ENCODE measurements around the gene UBL4A.

UBL4A gene

DNA sequence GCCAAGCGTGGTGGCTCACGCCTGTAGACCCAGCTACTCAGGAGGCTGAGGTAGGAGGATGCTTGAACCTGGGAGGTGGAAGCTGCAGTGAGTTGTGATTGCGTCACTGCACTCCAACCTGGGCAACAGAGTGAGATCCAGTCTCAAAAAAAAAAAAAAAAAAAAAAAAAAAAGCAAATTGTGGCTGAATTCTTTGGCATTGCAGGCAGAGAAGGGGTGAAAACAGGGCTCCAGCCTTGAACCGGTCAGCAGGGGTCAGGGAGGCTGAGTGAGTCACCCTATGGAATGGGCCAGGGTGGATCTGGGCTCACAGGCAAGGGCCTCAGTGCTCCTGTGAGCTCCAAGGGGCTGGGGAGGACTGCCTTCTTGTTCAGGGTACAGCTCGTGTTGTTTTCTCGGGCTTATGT is 42.8 kb upstream of the UBL4A start:
- DNase-seq (ENCODE audit: extremely low read depth, low read depth): no peak
- no peak overlapping the region for H3K4me3 ChIP-seq (replicated peaks; ENCODE audit: low read depth, low read length)
- TF ChIP-seq, protein P1, sequence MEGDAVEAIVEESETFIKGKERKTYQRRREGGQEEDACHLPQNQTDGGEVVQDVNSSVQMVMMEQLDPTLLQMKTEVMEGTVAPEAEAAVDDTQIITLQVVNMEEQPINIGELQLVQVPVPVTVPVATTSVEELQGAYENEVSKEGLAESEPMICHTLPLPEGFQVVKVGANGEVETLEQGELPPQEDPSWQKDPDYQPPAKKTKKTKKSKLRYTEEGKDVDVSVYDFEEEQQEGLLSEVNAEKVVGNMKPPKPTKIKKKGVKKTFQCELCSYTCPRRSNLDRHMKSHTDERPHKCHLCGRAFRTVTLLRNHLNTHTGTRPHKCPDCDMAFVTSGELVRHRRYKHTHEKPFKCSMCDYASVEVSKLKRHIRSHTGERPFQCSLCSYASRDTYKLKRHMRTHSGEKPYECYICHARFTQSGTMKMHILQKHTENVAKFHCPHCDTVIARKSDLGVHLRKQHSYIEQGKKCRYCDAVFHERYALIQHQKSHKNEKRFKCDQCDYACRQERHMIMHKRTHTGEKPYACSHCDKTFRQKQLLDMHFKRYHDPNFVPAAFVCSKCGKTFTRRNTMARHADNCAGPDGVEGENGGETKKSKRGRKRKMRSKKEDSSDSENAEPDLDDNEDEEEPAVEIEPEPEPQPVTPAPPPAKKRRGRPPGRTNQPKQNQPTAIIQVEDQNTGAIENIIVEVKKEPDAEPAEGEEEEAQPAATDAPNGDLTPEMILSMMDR (IDR thresholded peaks at IDR 0.05; ENCODE audit: low read depth, low read length, missing control alignments): no peak

DNA sequence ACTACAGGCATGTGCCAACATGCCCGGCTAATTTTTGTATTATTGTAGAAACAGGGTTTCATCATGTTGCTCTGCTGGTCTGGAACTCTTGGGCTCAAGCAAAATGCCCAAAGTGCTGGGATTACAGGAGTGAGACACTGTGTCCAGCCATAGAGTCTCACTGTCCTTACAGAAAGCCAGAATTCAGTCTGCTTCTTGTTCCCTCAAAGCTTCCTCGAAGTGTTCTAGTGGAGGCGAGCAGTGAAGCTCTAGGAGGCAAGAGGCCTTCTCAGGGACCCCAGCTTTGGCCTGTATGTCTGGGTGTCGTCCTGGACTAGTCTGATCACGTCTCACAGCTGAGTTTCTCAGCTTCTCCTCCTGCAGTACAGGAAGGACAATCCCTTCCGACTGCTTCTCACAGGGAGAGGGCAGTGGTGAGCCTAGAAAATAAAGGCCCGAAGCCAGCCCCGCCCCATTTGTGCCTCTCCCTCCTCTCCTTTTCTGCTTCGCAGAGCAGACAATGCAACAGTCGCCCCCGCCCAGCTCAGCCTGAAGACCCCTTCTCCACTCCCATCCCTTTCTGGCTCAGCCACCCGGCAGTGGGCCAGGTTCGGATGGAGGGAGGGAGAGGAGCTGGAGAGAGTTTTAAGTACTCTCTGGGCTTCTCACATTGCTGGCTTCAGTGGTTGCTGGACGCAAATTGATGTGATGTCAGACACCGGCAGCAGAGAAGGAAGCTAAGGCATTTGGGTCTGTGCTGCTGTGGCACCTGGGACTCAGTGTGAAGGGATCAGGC is 40.7 kb upstream of the UBL4A start:
- TF ChIP-seq, protein P1 (IDR thresholded peaks at IDR 0.05; ENCODE audit: low read depth, low read length, missing control alignments): peak; percentile 53
- no peak overlapping the region for H3K4me3 ChIP-seq (replicated peaks; ENCODE audit: low read depth, low read length)
- DNase-seq (ENCODE audit: extremely low read depth, low read depth): no peak

DNA sequence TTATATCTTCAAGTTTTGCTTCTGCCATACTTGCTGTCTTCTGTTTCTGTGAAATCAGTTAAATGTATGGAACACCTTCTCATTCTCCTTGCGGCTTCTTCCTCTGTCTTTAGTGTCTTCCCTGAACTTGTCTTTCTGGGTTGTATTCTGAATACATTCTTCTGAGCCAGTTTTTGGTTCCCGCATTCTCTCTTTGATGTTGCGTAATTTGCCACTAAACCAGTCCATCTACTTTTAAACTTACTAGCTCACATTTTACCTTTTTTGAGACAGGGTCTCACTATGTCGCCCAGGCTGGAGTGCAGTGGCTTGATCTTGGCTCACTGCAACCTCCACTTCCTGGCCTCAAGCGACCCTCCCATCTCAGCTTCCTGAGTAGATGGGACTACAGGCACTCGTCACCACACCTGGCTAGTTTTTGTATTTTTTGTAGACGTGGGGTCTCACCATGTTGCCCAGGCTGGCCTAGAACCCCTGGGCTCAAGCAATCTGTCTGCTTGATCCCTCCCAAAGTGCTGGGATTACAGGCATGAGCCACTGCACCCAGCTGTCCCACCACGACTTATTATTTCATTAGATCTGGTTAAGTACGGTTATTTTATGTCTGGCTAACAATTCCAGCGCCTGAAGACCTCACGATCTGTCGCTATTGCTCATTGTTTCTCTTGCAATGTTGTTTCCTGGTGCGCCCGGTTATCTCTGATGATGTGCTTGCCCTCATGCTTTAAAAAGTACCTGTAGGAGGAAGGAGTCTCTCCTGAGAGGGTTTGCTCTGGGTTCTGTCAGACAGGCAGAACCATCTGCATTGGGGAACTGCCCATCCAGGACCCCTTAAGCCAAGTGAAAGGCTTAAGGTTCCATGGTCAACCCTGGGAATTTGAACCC is 39.4 kb upstream of the UBL4A start:
- TF ChIP-seq, protein P1 (IDR thresholded peaks at IDR 0.05; ENCODE audit: low read depth, low read length, missing control alignments): no peak
- no peak for DNase-seq (ENCODE audit: extremely low read depth, low read depth)

DNA sequence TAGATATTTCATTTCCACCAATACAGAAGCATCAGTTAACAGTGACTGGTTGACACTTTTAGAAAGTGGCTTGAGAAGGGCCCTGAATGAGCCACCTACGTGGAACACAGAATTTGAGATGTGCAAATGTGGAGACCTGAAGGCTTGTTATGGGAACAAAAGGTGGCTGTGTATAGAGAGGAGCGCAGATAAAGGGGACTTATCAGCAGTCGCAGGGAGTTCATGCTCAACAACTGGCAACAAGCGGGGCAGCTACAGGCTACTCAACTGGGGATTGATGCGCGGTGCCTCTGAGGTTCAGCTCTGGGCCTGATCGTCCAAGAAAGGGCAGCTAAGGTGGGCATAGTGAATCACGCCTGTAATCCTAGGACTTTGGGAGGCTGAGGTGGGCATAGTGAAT is 33.0 kb upstream of the UBL4A start:
- no peak for DNase-seq (ENCODE audit: extremely low read depth, low read depth)
- TF ChIP-seq, protein P1 (IDR thresholded peaks at IDR 0.05; ENCODE audit: low read depth, low read length, missing control alignments): no peak

More for the DNA sequence above, 39.4 kb upstream of the UBL4A start:
- no peak overlapping the region for H3K4me3 ChIP-seq (replicated peaks; ENCODE audit: low read depth, low read length)

DNA sequence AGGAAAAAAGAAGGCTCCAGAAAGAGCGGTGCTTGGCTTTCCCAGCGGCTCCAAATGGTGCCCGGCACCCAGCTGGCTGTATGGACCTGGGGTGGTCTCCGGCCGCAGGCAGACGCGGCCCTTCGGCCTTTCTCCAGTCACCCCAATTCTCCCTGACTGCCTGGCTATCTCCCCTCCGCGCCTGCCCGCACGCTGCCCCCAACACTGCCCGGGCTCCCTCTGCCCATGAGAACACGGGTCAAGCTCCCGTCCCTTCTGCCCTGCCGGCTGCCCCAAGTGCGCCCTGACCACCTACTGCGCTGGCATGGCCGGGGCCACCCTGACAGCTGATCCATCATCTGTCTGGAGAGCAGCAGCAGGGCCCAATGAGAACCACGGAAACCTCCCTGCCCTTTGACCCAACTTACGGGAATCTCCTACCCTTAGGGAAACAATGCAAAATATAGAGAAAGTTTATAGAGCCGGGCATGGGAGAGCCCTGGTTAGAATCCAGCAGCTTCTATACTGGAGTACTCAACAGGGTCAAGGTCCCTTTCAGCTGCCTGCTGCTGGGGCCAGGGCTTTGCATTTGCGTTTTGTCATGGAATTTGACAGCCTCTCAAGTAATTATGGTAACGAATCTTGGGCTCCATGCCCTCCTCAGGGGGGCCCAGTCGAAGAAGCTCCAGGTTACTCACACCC is 30.8 kb upstream of the UBL4A start:
- TF ChIP-seq, protein P1 (IDR thresholded peaks at IDR 0.05; ENCODE audit: low read depth, low read length, missing control alignments): no peak
- H3K4me3 ChIP-seq (replicated peaks; ENCODE audit: low read depth, low read length): peak overlapping the region; percentile 42; the same call in 1 of the 2 replicates
- no peak for DNase-seq (ENCODE audit: extremely low read depth, low read depth)

More for the DNA sequence above, 33.0 kb upstream of the UBL4A start:
- no peak overlapping the region for H3K4me3 ChIP-seq (replicated peaks; ENCODE audit: low read depth, low read length)

DNA sequence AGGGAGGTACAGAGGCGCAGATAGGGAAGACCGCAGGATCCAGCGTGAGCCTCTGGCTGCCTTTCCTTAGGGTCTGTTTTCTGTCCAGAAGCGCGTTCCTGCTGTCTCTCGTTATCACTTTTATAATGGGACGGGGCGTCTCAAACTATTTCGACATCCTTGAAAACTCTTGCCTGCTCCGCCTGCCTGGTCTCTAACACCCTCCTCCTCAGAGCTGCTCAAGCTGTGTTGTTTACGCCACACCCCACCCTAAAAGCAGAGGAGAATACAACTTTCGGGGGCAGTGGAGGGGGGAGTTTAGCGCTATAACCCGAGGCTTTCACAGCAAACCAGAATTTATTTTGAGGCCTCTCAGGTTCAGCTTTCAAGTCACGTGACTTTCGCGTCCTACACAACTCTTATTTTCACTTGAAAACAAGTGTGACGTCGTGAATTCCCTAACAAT is 30.3 kb upstream of the UBL4A start:
- no peak for DNase-seq (ENCODE audit: extremely low read depth, low read depth)
- TF ChIP-seq, protein P1 (IDR thresholded peaks at IDR 0.05; ENCODE audit: low read depth, low read length, missing control alignments): no peak
- H3K4me3 ChIP-seq (replicated peaks; ENCODE audit: low read depth, low read length): peak overlapping the region; percentile 42

Measured in HFF-Myc (cell line).